T47D (cell line): Measurements from ENCODE around the gene CHGA.

Experiments
- DNase-seq, 2 experiments: peaks; one replicate each; pipeline versions ENCODE4 v3.0.0 to v3.0.0-alpha.2; 2011 to 2012; ENCODE audit warnings: low read depth in 1 of 2, low spot score in 1 of 2
- JUND ChIP-seq: IDR thresholded peaks from 2 replicates; pipeline ENCODE4 v1.6.1; 2012; ENCODE audit warnings: low read depth
- in situ Hi-C: cut with HindIII; loops from 2 replicates; pipeline ENCODE4 v1.10.0; 2016; ENCODE audit warnings: low sequenced_read_pairs, low pct_unique_long_range_greater_than_20kb

Gene CHGA

DNA sequence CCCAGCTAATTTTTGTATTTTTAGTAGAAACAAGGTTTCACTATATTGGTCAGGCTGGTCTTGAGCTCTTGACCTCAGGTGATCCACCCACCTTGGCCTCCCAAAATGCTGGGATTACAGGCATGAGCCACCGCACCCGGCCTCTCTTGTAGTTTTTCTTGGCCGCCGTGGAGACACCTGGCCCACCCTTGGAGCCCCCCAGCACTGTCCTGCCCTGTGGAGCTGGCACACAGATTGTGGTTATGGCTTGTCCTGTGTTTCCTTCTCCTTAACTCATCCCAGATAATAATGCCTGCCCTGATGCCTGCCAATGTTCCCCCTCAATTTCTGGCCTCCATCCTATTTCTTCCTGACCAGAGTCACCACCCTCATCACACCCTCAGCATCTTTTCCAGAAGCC lies 57.9 kb downstream of the CHGA start:
- no peak for TF ChIP-seq JUND
- in situ Hi-C loops, result no loop called here
- DNase-seq, result no peak

DNA sequence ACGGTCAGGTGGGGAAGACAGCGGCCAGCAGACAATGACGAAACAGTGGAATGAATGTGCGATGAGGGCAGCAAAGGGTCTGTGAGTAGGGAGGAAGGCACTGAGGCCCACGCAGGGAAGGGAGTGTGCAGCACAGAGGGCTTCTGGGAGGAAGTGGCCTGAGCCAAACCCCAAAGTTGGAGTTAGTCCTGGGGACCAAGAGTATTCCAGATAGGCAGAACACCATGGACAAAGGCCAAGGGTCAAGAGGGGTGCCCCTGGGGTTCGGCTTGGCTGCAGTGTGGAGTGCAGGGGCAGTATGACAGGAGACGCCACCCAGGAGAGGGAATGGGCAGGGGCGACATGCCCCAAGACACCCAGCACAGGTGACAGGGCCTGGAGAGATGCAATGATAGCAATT lies 58.8 kb downstream of the CHGA start:
- DNase-seq, result no peak
- in situ Hi-C loops, result no loop called here
- no peak for TF ChIP-seq JUND

GRCh38 chr14:92982956-92983355 lies 60.0 kb downstream of the CHGA start:
- no peak for TF ChIP-seq JUND
- in situ Hi-C loops, result no loop called here
- no peak for DNase-seq

DNA sequence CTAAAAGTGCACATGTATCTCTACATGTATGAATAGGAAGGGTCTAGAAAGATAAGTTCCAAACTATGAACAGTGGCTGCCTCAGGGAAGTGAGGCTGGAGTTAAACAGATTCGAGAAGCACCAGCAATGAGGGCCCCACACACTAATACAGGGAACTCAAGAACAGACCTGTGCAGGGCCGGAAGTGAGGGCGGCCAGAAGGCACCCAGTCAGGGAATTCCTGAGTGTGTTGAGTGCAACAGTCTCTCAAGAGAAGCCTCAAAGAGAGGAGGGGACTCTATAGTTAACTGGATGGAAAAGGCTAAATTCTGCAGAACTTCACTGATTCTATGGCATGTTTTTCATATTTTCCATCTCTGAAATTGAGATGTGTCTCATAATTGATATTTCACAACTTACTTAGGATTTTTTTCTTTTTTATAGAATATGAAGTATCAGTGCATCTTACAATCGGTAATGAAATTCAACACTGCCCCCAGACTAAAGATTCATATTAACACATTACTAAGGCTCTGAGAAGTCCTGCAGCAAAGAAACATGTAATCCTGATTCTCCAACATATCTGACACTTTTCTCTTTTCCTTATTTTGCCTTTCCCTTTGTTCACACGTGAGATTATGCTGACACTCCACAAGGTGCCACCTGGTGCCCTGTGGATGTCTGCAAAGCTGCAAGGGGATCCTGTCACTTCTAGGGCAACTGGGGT lies 61.3 kb downstream of the CHGA start:
- in situ Hi-C loops, result no loop called here
- TF ChIP-seq JUND, result no peak

More for the DNA sequence above, 61.3 kb downstream of the CHGA start:
- DNase-seq, result no peak
